GM19351 (cell line): Measurements from ENCODE around the gene GPR107.

ENCODE experiments used
- ATAC-seq: cut with Tn5 transposase; IDR thresholded peaks from one replicate; pipeline ENCODE4 v1.9.1; 2021; ENCODE audit warnings: mild to moderate bottlenecking, moderate library complexity; ENCODE audit not compliant: unreplicated experiment

Gene GPR107

DNA sequence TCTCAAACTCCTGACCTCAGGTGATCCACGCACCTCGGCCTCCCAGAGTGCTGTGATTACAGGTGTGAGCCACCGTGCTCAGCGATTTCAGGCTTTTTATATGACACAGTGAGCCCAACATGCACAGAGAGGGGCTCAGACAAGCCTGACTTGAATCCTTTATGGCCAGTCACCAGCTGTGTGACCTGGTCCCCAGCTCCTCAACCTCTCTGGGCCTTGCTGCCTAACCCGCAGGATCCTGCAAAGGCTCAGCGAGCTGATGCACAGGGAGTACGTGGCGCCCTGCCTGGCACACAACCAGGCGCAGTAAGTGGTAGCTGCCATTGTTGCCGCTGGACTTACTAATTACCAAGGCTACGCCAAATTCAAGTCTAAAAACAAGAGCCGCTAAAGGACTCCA lies 101.9 kb downstream of the GPR107 start:
- ATAC-seq, result no peak

DNA sequence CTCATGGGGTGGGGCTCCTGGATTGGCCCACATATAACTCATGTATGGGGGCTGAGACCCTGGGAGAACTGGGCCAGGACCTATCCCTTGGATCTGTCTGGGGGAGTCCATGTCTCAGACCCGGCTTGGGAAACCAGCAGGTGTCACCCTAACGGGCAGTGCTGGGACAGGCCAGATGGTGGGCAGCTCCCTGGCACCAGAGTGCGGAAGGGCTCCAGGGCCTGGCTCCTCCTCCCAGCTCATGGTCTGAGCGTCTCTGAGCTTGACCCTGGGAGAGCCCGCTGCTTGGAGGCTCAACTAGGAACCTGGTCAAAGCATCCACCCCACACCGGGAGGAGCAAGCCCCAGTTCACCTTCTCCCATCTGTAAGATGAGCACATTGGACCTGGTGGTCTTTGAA lies 103.0 kb downstream of the GPR107 start:
- ATAC-seq, result no peak

GRCh38 chr9:130157079-130157478 lies 103.4 kb downstream of the GPR107 start:
- ATAC-seq, result no peak

- no peak for ATAC-seq
Measured at GRCh38 chr9:130158001-130158400, 104.3 kb downstream of the GPR107 start.

GRCh38 chr9:130159057-130159456 lies 105.4 kb downstream of the GPR107 start:
- no peak for ATAC-seq

- no peak for ATAC-seq
Measured at GRCh38 chr9:130159915-130160670, 106.4 kb downstream of the GPR107 start.

DNA sequence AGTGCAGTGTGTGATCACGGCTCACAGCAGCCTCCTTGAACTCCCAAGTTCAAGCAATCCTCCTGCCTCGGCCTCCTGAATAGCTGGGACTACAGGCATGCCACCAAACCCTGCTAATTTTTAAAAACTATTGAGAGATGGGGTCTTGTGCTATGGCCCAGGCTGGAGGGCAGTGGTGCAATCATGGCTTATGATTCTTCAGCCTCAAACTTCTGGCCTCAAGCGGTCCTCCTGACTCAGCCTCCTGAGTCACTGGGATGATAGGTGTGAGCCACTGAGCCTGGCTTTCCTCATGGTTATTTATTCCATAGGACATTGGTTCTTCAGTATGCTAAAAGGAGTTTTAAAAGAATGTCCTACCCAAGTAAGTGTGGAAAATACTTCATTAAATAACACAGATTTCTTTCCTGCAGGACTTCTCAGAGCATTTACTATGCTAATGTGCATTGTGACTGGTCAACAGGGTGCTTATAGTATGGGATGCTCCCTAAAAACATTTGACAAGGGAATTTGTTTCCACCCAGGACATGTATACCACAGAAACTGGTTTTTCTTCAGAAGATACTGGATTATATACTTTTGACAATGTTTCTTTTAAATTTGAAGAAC lies 107.3 kb downstream of the GPR107 start:
- no peak for ATAC-seq

DNA sequence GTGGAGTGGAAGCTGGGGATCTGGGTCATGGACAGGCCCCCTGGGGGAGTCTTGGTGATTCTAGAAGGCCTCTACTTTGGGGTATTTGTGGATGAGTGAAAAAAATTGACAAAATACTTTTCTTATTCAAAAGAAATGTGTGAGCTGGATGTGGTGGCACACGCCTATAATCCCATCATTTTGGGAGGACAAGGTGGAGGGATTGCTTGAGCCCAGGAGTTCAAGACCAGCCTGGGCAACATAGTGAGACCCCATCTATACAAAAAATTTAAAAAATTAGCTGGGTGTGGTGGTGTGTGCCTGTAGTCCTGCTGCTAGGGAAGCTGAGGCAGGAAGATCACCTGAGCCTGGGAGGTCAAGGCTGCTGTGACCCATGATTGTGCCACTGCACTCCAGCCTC lies 111.9 kb downstream of the GPR107 start:
- no peak for ATAC-seq

GRCh38 chr9:130166399-130166798 lies 112.7 kb downstream of the GPR107 start:
- ATAC-seq, result no peak

DNA sequence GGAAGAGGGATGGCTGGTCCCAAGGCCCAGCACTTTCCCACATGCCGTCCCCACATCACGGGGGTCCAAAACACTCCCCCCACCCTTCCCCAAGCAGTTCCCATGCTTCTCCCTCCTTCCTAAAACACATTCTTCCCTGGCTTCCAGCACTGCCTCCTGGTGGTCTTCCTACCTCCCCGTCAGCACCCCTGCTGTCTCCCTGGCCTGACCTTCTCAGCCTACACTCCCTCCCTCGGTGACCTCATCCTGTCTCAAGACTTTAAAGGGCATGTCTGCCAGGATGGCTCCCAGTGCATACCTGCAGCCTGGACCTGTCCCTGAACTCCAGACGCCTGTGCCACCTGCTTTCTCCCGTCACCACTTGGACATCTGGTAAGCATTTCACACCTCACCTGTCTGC lies 114.2 kb downstream of the GPR107 start:
- ATAC-seq, result no peak

GRCh38 chr9:130171226-130172148 lies 117.8 kb downstream of the GPR107 start:
- ATAC-seq, result no peak

DNA sequence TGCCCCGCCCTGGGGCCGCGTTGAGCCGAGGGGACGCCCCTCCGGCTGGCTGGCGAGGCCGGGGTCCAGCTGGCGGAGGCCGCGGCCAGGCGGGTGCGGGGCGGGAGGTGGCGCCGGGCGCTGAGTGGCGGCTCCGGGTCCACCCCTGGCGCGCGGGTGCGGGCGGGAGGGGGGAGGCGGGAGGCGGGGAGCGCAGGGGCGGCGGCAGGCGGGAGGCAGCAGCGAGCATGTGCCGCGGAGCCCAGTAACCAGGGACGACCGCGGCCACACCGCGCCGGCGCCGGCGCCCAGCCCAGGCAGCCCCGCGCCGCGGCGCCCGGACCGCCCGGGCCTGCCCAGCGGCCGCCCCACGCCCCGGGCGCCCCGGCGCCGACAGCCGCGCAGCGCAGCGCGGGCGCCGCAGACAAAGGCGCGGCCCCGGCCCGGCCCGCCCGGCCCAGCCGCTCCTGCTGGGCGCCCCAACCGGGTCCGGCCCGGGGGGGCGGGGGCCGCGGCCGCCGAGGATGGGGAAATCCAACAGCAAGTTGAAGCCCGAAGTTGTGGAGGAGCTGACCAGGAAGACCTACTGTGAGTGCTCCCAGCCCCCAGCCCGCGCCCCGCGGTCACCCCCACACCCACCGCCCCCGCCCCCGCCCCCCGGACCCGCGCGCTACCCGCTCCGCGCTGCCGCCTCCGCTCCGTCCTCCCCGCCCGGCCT lies 118.6 kb downstream of the GPR107 start, which contains the start of gene NCS1:
TSS of gene NCS1 (plus strand) at position 244 of the 697 bp plus-strand sequence. CDS start at position 504, 260 bp downstream.
- no peak for ATAC-seq

GRCh38 chr9:130172858-130173665 lies 119.4 kb downstream of the GPR107 start:
- no peak for ATAC-seq

- no peak for ATAC-seq
Measured at GRCh38 chr9:130173666-130173983, 119.9 kb downstream of the GPR107 start.

DNA sequence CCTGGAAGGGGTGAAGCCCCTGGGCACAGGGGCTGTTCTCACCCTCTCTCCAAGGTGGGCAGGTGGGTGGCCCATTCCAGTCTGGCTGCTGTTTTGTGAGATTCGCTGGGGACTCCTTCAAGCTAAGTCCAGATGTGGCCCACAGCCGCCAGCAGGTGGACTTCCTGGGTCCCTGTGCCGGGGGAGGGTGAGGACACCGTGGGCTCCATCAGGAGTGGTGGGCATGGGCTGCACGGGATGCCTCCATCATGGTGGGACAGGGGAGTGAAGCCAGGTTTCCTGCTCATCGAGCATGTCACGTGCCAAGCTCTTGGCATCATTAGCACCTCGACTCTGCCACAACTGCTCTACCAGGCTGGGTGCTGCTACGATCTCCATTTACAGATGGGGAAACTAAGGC lies 120.3 kb downstream of the GPR107 start:
- ATAC-seq, result no peak

DNA sequence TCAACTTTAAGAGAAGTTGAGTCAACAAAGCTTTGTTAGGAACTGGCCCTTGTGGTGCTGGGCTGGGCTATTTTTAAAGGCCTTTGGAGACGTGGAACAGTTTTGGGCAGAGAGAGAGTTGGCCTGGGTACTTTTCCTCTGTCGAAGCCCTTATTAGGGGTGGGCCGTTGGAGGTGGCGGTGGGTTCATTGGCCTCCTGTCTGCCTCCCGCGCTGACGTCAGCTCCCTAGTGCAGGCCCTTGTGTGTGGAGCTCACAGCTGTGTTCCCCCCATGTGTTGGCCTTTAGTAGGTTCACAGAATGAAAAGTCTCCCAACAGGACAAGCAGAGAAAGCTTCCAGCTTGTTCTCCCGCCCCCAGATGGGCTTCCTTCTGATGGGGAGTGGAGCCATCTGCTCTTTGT lies 121.2 kb downstream of the GPR107 start:
- no peak for ATAC-seq

DNA sequence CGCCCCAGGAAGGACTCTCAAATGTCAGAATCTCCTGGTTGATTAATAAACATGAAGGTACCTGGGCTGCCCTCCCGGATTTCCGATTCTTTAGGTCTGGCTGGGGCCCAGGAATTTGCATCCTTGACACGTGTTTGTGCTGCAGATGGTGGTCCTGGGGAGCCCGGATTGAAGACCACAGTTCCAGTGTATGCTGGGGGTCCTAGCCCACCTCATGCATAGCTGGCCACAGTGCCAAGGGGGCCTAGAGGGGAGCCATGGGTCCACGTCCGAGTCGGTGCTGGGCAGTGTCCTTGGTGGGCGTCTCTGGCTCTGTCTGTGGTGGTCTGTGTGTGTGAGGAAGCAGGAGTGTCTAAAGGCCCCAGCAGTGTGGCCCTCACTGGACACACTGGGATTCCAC lies 121.6 kb downstream of the GPR107 start:
- ATAC-seq, result no peak

DNA sequence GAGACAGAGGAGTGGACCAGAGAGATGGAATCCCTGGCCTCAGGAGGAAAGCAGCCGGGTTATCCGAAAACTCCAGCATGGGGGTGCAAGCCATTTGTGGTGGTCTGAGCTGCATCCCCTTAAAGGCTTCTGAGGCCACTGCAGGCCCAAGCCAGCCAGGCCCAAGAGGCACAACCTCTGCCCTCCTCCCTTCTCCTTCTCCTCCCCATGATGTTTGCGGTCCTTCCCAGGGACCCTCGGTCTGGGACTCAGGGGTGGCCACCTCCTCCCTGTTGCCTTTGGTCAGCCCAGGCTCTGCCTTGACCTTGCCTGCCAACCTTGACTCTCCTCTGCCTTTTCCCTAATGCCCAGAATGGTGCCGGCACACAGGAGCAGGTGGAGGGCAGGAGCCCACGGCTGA lies 123.1 kb downstream of the GPR107 start:
- ATAC-seq, result no peak

DNA sequence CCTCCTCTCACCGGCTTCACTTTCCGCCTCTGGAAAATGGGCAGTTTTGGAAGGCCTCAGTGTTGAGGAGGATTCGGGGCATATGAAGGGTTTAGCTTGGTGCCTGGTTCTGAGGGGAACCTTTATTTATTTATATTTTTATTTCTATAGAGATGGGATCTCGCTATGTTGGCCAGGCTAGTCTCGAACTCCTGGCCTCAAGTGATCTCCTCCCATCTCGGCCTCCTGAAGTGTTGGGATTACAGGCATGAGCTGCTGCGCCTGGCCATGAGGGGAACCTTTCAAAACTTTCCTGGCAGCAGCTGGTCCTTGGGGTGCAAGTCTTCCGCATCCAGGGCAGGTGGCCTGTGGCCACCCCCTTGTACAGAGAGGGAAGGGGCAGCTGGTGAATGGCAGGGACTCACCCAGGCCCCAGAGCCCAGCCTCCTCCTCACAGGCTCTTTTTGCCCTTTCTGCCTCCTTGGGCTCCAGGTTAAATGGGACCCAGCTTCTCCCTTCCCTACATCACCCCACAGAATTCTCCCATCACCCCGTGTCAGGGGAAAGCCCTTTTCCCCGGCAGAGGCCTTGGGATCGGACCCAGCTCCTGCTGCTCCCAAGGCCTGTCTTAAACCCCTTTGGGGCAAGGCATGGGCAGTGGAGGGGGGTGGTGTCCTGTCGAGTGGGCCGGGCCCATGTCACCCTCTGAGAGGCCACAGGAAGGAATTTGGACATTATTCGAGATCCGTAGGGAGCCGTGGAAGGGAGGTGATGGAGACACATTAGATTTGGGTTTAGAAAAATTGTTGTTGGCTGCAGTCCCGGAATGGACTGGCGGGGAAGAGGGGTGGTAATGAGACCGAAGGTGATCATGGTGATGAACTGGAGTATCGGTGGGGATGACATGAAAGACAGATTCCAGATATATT lies 124.4 kb downstream of the GPR107 start:
- no peak for ATAC-seq
